Right lobe of liver (tissue), 6 donors: ENCODE data around the gene KRTAP10-11. TPM values are rescaled to one million over a fixed set of nuclear protein-coding genes. Genes with fewer than 3 reads are reported as not detected.
A peak's percentile ranks its signal among the peaks of the same experiment; 100 is the strongest.
"Not testable (repeated sequence)": the region's sequence is repeated elsewhere in the genome, so short reads cannot be mapped to it uniquely, and the experiment has no call there.

ENCODE experiments used
- ATAC-seq, 4 donors: fragments of 200-7000 bp; cut with Tn5 transposase; one replicate each; pipeline ENCODE4 v1.9.1; 2020; ENCODE audit warnings: mild to moderate bottlenecking in 4 of 4, moderate library complexity in 4 of 4
- DNase-seq, 3 donors: peaks; one replicate each; pipeline ENCODE4 v3.0.0-alpha.2; 2020
- H3K27ac ChIP-seq, 3 donors: fragments of 200-600 bp; one replicate each; pipeline ENCODE4 v1.8.0; 2022
- H3K27me3 ChIP-seq, 2 donors: fragments of 200-600 bp; one replicate each; pipeline ENCODE4 v1.8.0; 2022
- H3K36me3 ChIP-seq, 4 donors: fragments of 200-600 bp; sonication (generic) in 1 of 4; one replicate each; pipeline versions ENCODE4 v1.5.1 to v1.8.0; 2017 to 2022; ENCODE audit warnings: control low read depth in 1 of 4
- H3K4me1 ChIP-seq, 4 donors: fragments of 200-600 bp; sonication (generic) in 1 of 4; one replicate each; pipeline versions ENCODE4 v1.5.1 to v1.8.0; 2017 to 2022; ENCODE audit warnings: control low read depth in 1 of 4
- H3K4me3 ChIP-seq, 3 donors: fragments of 200-600 bp; one replicate each; pipeline ENCODE4 v1.8.0; 2022
- H3K9me3 ChIP-seq, 4 donors: fragments of 200-600 bp; sonication (generic) in 1 of 4; one replicate each; pipeline versions ENCODE4 v1.5.1 to v1.8.0; 2017 to 2022; ENCODE audit warnings: control low read depth in 1 of 4
- POLR2A ChIP-seq: fragments of 450-650 bp; IDR thresholded peaks from one replicate; pipeline ENCODE4 v1.6.1; 2017; ENCODE audit warnings: antibody characterized with exemption, mild to moderate bottlenecking
- WGBS: methylation state at CpG from one replicate; pipeline ENCODE4 v1.1.6; 2018; ENCODE audit warnings: low coverage, low lambda C conversion rate; ENCODE audit not compliant: insufficient coverage; ENCODE audit errors: missing lambda C conversion rate; 5-methylcytosine and 5-hydroxymethylcytosine counted together
- intact Hi-C, 2 donors: fragments of 100-400 bp; cut with DNase I; formaldehyde crosslinking; loops; one replicate each; pipeline versions ENCODE4 v1.11.2 to v1.14.1; 2022
- long read RNA-seq: library from polyadenylated mRNA; unstranded; transcript quantifications from one replicate; pipeline ENCODE4 v2.0.0, GENCODE V29; 2019
- total RNA-seq, 6 experiments: library from RNA; depleted of rRNA in 2 of 6; stranded (reverse); fragments of >200 nt in 2 of 6; fragmentation: NEBNext Ultra II Directional in 3 of 6; extraction: Animal tissue kit (Norgen Biotek cat#: 25700) in 3 of 6; gene quantifications; one replicate each; pipeline versions ENCODE4 v1.1.0 to v1.2.4, GENCODE V29; 2016 to 2023
- TF ChIP-seq, protein P1 (sequence below), 4 donors: fragments of 200-600 bp in 3 of 4; fragments of 450-650 bp in 1 of 4; IDR thresholded peaks; one replicate each; pipeline versions ENCODE4 v1.5.1 to v1.8.0; 2016 to 2022; ENCODE audit warnings: antibody characterized with exemption in 4 of 4, mild to moderate bottlenecking in 2 of 4
- donor health status: DM: no; HTN: yes; CAD: no.
- donor health status: DM: no; HTN: no; CAD: no.
- donor health status: DM: no; HTN: no; CAD: no.
- donor health status: DM: no; HTN: yes; CAD: no.
- donor health status: DM: no; HTN: yes; CAD: no.

The KRTAP10-11 gene, protein sequence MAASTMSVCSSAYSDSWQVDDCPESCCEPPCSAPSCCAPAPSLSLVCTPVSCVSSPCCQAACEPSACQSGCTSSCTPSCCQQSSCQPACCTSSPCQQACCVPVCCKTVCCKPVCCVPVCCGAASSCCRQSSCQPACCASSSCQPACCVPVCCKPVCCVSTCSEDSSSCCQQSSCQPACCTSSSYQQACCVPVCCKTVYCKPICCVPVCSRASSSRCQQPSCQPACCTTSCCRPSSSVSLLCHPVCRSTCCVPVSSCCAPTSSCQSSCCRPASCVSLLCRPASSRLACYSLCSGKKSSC
- not detected for total RNA-seq
- long read RNA-seq = 0 reads

DNA sequence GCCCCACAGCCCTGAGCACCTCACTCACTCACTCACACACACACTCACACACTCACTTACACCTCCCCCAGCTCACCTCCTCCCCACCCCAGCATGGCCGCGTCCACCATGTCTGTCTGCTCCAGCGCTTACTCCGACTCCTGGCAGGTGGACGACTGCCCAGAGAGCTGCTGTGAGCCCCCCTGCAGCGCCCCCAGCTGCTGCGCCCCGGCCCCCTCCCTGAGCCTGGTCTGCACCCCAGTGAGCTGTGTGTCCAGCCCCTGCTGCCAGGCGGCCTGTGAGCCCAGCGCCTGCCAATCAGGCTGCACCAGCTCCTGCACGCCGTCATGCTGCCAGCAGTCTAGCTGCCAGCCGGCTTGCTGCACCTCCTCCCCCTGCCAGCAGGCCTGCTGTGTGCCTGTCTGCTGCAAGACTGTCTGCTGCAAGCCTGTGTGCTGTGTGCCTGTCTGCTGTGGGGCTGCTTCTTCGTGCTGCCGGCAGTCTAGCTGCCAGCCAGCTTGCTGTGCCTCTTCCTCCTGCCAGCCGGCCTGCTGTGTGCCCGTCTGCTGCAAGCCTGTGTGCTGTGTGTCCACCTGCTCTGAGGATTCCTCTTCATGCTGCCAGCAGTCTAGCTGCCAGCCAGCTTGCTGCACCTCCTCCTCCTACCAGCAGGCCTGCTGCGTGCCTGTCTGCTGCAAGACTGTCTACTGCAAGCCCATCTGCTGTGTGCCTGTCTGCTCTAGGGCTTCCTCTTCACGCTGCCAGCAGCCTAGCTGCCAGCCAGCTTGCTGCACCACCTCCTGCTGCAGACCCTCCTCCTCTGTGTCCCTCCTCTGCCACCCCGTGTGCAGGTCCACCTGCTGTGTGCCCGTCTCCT lies at the start of gene KRTAP10-11:
TSS of gene KRTAP10-11 (plus strand) at position 49 of the 856 bp plus-strand sequence. CDS start at position 94, 45 bp downstream.
- H3K9me3 ChIP-seq, H3K27me3 ChIP-seq, intact Hi-C loops, H3K4me3 ChIP-seq, DNase-seq, H3K27ac ChIP-seq, ATAC-seq, H3K36me3 ChIP-seq, H3K4me1 ChIP-seq: not testable (repeated sequence)
- 61% methylated on average over 5 of the region's 21 CpGs for WGBS

DNA sequence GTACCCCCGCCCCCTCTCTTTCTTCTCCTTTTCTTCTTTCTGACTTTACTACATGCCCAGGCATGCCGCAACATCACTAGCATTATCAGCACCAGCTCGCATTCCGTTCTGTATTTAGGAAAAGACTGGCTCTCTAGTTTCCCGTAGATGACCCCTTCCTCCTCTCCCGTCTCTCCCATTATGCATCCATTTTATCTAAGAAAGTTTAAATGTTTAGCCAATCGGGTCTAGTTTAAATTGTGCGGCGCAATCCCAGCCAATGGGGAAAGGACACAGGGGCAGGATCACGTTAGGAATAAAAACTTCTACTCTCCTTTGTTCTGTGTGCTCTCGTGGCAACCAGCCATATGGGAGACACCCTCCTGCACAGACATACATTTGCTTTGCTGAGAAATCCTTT lies 48.2 kb upstream of the KRTAP10-11 start:
- Histone ChIP-seq H3K27ac (no peak overlapping the region), H3K9me3 (no peaks in the 10 kb centered on the region), H3K4me1 (peaks cover 0 to 5% (median 0%) of the 10 kb centered on the region in 4 donors), H3K36me3 (no peaks in the 10 kb centered on the region), H3K4me3 (no peak overlapping the region), H3K27me3 (no peaks in the 10 kb centered on the region)
- no peak for TF ChIP-seq POLR2A
- TF ChIP-seq, protein P1, sequence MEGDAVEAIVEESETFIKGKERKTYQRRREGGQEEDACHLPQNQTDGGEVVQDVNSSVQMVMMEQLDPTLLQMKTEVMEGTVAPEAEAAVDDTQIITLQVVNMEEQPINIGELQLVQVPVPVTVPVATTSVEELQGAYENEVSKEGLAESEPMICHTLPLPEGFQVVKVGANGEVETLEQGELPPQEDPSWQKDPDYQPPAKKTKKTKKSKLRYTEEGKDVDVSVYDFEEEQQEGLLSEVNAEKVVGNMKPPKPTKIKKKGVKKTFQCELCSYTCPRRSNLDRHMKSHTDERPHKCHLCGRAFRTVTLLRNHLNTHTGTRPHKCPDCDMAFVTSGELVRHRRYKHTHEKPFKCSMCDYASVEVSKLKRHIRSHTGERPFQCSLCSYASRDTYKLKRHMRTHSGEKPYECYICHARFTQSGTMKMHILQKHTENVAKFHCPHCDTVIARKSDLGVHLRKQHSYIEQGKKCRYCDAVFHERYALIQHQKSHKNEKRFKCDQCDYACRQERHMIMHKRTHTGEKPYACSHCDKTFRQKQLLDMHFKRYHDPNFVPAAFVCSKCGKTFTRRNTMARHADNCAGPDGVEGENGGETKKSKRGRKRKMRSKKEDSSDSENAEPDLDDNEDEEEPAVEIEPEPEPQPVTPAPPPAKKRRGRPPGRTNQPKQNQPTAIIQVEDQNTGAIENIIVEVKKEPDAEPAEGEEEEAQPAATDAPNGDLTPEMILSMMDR (IDR thresholded peaks at IDR 0.05) = no peak
- intact Hi-C loops = no loop called here
- 77% methylated on average over 11 of the region's 11 CpGs for WGBS
- no peak for ATAC-seq
- DNase-seq = no peak

DNA sequence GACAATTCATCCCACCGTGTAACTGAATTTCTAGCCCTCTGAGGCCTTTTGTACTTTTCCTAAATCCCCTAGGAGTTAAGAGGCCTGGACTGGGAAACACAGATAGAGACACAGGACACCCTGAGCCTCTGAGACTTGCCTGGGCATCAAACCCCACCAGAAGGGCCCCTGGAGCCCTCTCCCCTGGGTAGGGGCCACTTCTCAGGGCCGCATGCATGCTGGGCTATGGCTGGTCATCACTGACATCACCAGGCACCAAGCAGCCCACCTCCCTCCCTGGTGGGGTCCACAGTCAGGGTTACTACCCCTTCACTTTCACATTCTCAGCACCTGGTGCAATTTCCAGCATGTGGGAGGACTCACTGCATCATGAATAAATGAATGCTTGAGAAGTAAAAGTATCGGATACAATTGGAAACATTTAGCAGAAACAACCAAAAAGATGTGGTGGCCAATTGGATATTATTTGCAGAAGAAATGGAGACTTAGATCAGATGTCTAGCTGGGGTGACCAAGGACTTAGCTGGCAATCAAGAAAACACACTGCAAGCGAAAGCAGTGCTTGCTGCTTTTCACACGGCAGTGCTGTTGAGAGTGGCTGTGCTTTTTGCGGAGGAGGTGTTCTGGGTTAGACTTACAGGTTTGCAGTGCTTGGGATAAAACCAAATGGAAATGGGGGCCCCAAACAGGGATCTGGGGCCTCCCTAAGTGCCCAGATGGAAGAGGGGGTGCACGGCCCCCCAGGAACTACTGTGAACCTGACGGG lies 46.8 kb upstream of the KRTAP10-11 start:
- intact Hi-C loops = no loop called here
- no peaks in the 10 kb centered on the region for H3K36me3 ChIP-seq
- WGBS = 86% methylated on average over 6 of the region's 8 CpGs

DNA sequence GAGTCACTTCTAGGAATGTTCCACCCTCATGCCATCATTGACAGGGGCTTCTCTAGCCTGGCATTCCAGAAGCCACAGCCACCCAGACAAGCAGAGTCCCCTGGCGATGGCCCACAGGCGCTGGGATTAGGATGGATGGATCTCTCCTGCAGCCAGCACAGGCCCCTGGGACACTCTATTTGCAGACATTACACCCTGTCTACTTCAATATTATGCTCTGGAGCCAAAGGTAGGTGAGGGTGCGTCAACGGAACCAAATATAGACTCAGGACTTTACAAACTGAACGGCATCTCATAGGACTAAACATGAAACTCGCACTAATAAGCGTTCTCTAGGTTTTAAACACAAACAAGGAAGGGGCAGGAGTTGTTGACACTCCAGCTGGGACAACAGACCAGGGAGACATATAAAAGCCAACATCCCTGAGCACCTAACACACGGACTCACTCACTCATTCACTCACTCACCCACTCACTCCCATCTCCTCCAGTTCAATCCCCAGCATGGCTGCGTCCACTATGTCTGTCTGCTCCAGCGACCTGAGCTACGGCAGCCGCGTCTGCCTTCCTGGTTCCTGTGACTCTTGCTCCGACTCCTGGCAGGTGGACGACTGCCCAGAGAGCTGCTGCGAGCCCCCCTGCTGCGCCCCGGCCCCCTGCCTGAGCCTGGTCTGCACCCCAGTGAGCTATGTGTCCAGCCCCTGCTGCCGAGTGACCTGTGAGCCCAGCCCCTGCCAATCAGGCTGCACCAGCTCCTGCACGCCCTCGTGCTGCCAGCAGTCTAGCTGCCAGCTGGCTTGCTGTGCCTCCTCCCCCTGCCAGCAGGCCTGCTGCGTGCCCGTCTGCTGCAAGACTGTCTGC lies 45.9 kb upstream of the KRTAP10-11 start, which contains the start of gene KRTAP10-7:
TSS of gene KRTAP10-7 (plus strand) at position 480 of the 861 bp plus-strand sequence. CDS start at position 505, 25 bp downstream.
- DNase-seq, H3K27ac ChIP-seq, H3K4me1 ChIP-seq, H3K4me3 ChIP-seq, H3K9me3 ChIP-seq, intact Hi-C loops, H3K36me3 ChIP-seq, H3K27me3 ChIP-seq: not testable (repeated sequence)
- WGBS = 52% methylated on average over 9 of the region's 23 CpGs
- peak in 1 of 4 donors; percentile 10 for ATAC-seq

More for the DNA sequence above, 46.8 kb upstream of the KRTAP10-11 start:
- TF ChIP-seq, protein P1 (IDR thresholded peaks at IDR 0.05) = no peak
- no peak for TF ChIP-seq POLR2A
- Histone ChIP-seq H3K4me3 (no peak overlapping the region), H3K9me3 (no peaks in the 10 kb centered on the region), H3K27me3 (no peaks in the 10 kb centered on the region), H3K27ac (no peak overlapping the region), H3K4me1 (no peaks in the 10 kb centered on the region)
- ATAC-seq = no peak
- no peak for DNase-seq

DNA sequence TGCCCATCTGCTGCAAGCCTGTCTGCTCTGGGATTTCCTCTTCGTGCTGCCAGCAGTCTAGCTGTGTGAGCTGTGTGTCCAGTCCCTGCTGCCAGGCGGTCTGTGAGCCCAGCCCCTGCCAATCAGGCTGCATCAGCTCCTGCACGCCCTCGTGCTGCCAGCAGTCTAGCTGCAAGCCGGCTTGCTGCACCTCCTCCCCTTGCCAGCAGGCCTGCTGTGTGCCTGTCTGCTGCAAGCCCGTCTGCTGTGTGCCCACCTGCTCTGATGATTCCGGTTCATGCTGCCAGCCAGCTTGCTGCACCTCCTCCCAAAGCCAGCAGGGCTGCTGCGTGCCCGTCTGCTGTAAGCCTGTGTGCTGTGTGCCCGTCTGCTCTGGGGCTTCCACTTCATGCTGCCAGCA lies 45.1 kb upstream of the KRTAP10-11 start:
- H3K27ac ChIP-seq, H3K36me3 ChIP-seq, H3K9me3 ChIP-seq, intact Hi-C loops, H3K27me3 ChIP-seq, H3K4me3 ChIP-seq, DNase-seq, H3K4me1 ChIP-seq: not testable (repeated sequence)
- ATAC-seq = peak in 1 of 4 donors; percentile 11
- no CpG with 5 or more reads among the region's 10 CpGs for WGBS
